ENCODE data around the gene LRRC43. TPM values are rescaled to one million over a fixed set of nuclear protein-coding genes. Genes with fewer than 3 reads are reported as not detected.
A peak's percentile ranks its signal among the peaks of the same experiment; 100 is the strongest.

LRRC43 gene
- total and polyA plus RNA-seq, 2 experiments from 2014 or later, result 0.45 TPM; not detected in 1

DNA sequence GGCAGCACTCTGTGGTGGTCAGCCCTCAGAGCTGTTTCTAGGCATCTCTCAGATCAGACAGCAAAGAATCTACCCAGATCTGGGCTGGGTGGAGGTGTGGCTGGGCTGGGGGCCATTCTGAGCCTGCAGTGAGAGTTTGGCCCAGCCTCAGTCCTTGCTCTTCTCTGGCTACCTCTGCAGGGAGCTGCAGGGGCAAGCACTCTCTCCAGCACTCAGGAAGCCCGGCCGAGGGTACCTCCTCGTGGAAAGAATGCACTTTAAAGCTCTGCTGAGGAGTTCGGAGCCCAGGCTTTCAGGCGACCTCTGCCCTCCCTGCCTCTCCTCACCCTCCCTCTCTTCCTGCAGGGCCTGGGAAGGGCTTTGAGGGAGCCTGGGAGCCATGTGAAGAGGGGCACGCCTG lies 40.1 kb upstream of the LRRC43 start:
- H3K36me3 ChIP-seq (ENCODE audit: insufficient read depth), result peaks cover 7% of the 10 kb centered on the region; the same call in 1 of the 2 replicates
- no peak for TF ChIP-seq ZNF331 (CRISPR knock-in tag; IDR thresholded peaks at IDR 0.05; ENCODE audit: low read depth)
- TF ChIP-seq, protein P1, sequence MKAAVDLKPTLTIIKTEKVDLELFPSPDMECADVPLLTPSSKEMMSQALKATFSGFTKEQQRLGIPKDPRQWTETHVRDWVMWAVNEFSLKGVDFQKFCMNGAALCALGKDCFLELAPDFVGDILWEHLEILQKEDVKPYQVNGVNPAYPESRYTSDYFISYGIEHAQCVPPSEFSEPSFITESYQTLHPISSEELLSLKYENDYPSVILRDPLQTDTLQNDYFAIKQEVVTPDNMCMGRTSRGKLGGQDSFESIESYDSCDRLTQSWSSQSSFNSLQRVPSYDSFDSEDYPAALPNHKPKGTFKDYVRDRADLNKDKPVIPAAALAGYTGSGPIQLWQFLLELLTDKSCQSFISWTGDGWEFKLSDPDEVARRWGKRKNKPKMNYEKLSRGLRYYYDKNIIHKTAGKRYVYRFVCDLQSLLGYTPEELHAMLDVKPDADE (IDR thresholded peaks at IDR 0.05), result no peak
- TF ChIP-seq, protein P2, sequence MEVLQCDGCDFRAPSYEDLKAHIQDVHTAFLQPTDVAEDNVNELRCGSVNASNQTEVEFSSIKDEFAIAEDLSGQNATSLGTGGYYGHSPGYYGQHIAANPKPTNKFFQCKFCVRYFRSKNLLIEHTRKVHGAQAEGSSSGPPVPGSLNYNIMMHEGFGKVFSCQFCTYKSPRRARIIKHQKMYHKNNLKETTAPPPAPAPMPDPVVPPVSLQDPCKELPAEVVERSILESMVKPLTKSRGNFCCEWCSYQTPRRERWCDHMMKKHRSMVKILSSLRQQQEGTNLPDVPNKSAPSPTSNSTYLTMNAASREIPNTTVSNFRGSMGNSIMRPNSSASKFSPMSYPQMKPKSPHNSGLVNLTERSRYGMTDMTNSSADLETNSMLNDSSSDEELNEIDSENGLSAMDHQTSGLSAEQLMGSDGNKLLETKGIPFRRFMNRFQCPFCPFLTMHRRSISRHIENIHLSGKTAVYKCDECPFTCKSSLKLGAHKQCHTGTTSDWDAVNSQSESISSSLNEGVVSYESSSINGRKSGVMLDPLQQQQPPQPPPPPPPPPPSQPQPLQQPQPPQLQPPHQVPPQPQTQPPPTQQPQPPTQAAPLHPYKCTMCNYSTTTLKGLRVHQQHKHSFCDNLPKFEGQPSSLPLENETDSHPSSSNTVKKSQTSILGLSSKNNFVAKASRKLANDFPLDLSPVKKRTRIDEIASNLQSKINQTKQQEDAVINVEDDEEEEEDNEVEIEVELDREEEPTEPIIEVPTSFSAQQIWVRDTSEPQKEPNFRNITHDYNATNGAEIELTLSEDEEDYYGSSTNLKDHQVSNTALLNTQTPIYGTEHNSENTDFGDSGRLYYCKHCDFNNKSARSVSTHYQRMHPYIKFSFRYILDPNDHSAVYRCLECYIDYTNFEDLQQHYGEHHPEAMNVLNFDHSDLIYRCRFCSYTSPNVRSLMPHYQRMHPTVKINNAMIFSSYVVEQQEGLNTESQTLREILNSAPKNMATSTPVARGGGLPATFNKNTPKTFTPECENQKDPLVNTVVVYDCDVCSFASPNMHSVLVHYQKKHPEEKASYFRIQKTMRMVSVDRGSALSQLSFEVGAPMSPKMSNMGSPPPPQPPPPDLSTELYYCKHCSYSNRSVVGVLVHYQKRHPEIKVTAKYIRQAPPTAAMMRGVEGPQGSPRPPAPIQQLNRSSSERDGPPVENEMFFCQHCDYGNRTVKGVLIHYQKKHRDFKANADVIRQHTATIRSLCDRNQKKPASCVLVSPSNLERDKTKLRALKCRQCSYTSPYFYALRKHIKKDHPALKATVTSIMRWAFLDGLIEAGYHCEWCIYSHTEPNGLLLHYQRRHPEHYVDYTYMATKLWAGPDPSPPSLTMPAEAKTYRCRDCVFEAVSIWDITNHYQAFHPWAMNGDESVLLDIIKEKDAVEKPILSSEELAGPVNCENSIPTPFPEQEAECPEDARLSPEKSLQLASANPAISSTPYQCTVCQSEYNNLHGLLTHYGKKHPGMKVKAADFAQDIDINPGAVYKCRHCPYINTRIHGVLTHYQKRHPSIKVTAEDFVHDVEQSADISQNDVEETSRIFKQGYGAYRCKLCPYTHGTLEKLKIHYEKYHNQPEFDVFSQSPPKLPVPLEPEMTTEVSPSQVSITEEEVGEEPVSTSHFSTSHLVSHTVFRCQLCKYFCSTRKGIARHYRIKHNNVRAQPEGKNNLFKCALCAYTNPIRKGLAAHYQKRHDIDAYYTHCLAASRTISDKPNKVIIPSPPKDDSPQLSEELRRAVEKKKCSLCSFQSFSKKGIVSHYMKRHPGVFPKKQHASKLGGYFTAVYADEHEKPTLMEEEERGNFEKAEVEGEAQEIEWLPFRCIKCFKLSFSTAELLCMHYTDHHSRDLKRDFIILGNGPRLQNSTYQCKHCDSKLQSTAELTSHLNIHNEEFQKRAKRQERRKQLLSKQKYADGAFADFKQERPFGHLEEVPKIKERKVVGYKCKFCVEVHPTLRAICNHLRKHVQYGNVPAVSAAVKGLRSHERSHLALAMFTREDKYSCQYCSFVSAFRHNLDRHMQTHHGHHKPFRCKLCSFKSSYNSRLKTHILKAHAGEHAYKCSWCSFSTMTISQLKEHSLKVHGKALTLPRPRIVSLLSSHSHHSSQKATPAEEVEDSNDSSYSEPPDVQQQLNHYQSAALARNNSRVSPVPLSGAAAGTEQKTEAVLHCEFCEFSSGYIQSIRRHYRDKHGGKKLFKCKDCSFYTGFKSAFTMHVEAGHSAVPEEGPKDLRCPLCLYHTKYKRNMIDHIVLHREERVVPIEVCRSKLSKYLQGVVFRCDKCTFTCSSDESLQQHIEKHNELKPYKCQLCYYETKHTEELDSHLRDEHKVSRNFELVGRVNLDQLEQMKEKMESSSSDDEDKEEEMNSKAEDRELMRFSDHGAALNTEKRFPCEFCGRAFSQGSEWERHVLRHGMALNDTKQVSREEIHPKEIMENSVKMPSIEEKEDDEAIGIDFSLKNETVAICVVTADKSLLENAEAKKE (CRISPR knock-in tag; IDR thresholded peaks at IDR 0.05), result no peak
- TF ChIP-seq, protein P3, sequence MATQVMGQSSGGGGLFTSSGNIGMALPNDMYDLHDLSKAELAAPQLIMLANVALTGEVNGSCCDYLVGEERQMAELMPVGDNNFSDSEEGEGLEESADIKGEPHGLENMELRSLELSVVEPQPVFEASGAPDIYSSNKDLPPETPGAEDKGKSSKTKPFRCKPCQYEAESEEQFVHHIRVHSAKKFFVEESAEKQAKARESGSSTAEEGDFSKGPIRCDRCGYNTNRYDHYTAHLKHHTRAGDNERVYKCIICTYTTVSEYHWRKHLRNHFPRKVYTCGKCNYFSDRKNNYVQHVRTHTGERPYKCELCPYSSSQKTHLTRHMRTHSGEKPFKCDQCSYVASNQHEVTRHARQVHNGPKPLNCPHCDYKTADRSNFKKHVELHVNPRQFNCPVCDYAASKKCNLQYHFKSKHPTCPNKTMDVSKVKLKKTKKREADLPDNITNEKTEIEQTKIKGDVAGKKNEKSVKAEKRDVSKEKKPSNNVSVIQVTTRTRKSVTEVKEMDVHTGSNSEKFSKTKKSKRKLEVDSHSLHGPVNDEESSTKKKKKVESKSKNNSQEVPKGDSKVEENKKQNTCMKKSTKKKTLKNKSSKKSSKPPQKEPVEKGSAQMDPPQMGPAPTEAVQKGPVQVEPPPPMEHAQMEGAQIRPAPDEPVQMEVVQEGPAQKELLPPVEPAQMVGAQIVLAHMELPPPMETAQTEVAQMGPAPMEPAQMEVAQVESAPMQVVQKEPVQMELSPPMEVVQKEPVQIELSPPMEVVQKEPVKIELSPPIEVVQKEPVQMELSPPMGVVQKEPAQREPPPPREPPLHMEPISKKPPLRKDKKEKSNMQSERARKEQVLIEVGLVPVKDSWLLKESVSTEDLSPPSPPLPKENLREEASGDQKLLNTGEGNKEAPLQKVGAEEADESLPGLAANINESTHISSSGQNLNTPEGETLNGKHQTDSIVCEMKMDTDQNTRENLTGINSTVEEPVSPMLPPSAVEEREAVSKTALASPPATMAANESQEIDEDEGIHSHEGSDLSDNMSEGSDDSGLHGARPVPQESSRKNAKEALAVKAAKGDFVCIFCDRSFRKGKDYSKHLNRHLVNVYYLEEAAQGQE (IDR thresholded peaks at IDR 0.05; ENCODE audit: unreplicated experiment), result no peak
- no peak for TF ChIP-seq EZH2 (IDR thresholded peaks at IDR 0.05; ENCODE audit: low read depth, unreplicated experiment)
- TF ChIP-seq CREB1 (CRISPR knock-in tag; IDR thresholded peaks at IDR 0.05; ENCODE audit: low read depth), result no peak
- no peak for TF ChIP-seq STAT1 (IDR thresholded peaks at IDR 0.05; ENCODE audit: unreplicated experiment)
- no peak for TF ChIP-seq ZNF114 (CRISPR knock-in tag; IDR thresholded peaks at IDR 0.05)
- TF ChIP-seq, protein P4, sequence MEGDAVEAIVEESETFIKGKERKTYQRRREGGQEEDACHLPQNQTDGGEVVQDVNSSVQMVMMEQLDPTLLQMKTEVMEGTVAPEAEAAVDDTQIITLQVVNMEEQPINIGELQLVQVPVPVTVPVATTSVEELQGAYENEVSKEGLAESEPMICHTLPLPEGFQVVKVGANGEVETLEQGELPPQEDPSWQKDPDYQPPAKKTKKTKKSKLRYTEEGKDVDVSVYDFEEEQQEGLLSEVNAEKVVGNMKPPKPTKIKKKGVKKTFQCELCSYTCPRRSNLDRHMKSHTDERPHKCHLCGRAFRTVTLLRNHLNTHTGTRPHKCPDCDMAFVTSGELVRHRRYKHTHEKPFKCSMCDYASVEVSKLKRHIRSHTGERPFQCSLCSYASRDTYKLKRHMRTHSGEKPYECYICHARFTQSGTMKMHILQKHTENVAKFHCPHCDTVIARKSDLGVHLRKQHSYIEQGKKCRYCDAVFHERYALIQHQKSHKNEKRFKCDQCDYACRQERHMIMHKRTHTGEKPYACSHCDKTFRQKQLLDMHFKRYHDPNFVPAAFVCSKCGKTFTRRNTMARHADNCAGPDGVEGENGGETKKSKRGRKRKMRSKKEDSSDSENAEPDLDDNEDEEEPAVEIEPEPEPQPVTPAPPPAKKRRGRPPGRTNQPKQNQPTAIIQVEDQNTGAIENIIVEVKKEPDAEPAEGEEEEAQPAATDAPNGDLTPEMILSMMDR (conservative IDR thresholded peaks at IDR 0.05; ENCODE audit: low read depth in 2 of 2), result no peak
- TF ChIP-seq NANOG (IDR thresholded peaks at IDR 0.05; ENCODE audit: borderline replicate concordance), result no peak
- no peak for TF ChIP-seq JUNB (IDR thresholded peaks at IDR 0.05; ENCODE audit: unreplicated experiment)
- H3K27ac Mint-ChIP-seq, result no peak overlapping the region
- no peak overlapping the region for H3K4me3 Mint-ChIP-seq
- H3K79me2 ChIP-seq (replicated peaks; ENCODE audit: insufficient read depth), result no peaks in the 10 kb centered on the region
- H3K27me3 ChIP-seq (ENCODE audit: insufficient read depth), result no peaks in the 10 kb centered on the region
- peaks cover 35% of the 10 kb centered on the region for H3K9me3 Mint-ChIP-seq
- H3K4me2 ChIP-seq, result no peak overlapping the region
- peaks cover 11% of the 10 kb centered on the region for H3K27me3 Mint-ChIP-seq (ENCODE audit: insufficient read depth, low read depth, poor library complexity)
- no peaks in the 10 kb centered on the region for H3K9me2 ChIP-seq (ENCODE audit: insufficient read depth)
- H3K4me3 ChIP-seq, result no peak overlapping the region
- no peak overlapping the region for H2AFZ ChIP-seq
- no peaks in the 10 kb centered on the region for H3F3A ChIP-seq (replicated peaks; ENCODE audit: low read depth)
- peaks cover 49% of the 10 kb centered on the region for H3K36me3 Mint-ChIP-seq (ENCODE audit: low read depth)
- DNase-seq (ENCODE audit: low spot score) (peak; percentile 39), ATAC-seq (no peak)
- H3K4me1 Mint-ChIP-seq, result no peaks in the 10 kb centered on the region; the same call in 2 of the 3 replicates
- no peaks in the 10 kb centered on the region for H4K20me1 ChIP-seq (replicated peaks; ENCODE audit: insufficient read depth)
- no peak overlapping the region for H3K27ac ChIP-seq (ENCODE audit: low read depth)
- H3K4me1 ChIP-seq (ENCODE audit: insufficient read depth), result no peaks in the 10 kb centered on the region

Measured in GM23338 (cell line).